ENCODE measurements around the gene SYT5. TPM values are rescaled to one million over a fixed set of nuclear protein-coding genes. Genes with fewer than 3 reads are reported as not detected.

The SYT5 gene
- total RNA-seq, 1 donor from 2014 or later: 0.29 TPM

DNA sequence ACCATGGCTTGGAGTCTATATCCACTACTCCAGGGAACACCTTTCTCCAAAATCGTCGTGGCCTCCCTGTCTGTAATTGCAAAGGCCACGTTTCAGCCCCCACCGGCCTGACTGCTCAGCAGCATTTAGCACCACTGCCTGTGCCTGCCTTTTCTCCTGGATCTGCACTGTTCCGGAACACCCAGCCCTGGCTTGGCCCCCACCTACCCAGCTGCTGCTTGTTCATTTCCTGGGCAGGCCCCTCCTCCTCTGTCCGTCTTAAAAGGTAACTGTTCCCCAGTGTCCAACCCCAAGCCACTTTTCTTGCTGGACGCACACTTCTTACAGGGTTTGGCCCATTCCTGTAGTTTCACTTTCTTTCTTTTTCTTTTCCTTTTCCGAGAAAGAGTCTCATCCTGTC is 8.5 kb upstream of the SYT5 start:
- DNase-seq (ENCODE audit: low read depth): no peak
- peak overlapping the region; percentile 8 for H3K4me3 ChIP-seq (ENCODE audit: low read depth, low read length)
- TF ChIP-seq, protein P1, sequence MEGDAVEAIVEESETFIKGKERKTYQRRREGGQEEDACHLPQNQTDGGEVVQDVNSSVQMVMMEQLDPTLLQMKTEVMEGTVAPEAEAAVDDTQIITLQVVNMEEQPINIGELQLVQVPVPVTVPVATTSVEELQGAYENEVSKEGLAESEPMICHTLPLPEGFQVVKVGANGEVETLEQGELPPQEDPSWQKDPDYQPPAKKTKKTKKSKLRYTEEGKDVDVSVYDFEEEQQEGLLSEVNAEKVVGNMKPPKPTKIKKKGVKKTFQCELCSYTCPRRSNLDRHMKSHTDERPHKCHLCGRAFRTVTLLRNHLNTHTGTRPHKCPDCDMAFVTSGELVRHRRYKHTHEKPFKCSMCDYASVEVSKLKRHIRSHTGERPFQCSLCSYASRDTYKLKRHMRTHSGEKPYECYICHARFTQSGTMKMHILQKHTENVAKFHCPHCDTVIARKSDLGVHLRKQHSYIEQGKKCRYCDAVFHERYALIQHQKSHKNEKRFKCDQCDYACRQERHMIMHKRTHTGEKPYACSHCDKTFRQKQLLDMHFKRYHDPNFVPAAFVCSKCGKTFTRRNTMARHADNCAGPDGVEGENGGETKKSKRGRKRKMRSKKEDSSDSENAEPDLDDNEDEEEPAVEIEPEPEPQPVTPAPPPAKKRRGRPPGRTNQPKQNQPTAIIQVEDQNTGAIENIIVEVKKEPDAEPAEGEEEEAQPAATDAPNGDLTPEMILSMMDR (conservative IDR thresholded peaks at IDR 0.05; ENCODE audit: low read depth, low read length): no peak

DNA sequence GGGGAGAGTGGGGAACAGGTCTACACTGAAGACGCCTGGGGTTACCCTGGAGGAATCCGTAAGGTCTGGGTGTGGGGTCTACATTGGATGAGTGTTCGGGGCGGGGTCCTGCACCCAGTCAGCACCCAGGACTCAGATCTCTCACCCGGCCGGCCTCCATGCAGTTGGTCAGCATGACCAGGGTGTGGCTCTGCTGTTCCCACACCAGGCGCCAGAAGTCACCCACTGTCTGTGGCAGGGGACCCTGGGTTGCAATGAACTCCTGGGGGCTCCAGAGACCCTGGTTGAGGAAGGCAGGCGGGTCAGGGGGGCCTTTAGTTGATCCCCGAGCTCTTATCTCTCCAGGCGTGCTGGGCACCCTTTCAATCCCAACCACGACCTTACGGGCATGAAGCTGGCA is 6.0 kb upstream of the SYT5 start:
- H3K4me3 ChIP-seq (ENCODE audit: low read depth, low read length): no peak overlapping the region
- TF ChIP-seq, protein P1 (conservative IDR thresholded peaks at IDR 0.05; ENCODE audit: low read depth, low read length): no peak
- no peak for DNase-seq (ENCODE audit: low read depth)

DNA sequence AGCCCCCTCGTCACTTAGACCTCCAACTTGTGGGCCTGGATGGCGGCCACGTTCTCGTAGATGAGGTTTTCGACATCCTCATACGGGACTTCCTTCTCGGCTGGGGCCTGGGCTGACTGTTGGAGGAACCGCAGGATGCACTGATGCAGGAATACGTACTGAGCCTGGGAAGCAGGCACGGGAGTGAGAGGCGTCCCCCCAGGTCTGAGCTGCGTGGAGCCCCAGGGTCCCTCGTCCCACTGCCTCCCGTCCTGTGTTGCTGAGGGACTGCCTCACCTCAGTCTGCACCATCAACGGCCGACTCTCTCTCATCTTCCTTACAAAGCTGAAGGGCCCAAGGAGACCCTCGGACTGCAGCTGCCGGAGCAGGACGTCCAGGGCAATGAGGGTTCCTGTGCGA is 1.7 kb upstream of the SYT5 start:
- TF ChIP-seq, protein P1 (conservative IDR thresholded peaks at IDR 0.05; ENCODE audit: low read depth, low read length): no peak
- H3K4me3 ChIP-seq (ENCODE audit: low read depth, low read length): no peak overlapping the region
- DNase-seq (ENCODE audit: low read depth): no peak

DNA sequence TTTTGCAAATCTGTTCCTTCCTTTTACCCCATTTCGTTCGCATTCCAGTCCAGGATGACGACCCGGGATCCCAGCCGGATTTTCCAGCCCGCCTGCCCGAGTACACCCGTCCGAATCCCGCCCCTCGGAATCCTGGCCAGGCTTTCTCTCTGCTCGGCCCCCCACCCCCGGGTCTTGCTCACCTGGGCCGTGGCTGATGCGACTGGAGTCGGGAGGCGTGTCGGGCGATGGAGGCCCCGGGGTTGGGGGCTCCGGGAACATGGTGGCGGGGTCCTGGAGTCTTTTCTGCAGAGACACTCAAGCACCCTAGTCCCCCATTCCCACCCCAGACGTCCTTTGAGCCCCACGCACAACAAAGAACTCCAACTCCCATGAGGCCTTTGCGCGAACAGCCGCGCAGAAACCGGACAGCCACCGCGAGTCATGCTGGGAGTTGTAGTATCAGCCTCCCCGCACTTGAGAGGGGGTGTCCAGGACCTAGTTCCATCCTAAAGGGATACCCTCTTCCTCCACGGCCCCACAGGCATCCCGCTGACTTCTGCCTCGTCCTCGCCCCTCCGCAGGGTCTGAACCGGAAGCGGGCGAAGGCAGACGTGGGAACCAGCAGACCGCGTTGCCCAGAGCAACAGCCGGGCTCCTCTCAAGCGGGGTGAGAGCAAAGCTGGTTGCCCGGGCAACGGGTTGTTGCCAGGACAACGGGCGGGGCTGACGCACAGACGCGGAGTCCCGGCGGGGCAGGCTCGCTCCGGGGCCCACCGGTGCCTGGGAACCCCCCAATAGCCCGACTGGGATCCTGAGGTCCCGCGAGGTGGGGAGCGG is 1.1 kb downstream of the SYT5 start:
- DNase-seq (ENCODE audit: low read depth): no peak
- TF ChIP-seq, protein P1 (conservative IDR thresholded peaks at IDR 0.05; ENCODE audit: low read depth, low read length): no peak
- peak overlapping the region; percentile 40 for H3K4me3 ChIP-seq (ENCODE audit: low read depth, low read length)

DNA sequence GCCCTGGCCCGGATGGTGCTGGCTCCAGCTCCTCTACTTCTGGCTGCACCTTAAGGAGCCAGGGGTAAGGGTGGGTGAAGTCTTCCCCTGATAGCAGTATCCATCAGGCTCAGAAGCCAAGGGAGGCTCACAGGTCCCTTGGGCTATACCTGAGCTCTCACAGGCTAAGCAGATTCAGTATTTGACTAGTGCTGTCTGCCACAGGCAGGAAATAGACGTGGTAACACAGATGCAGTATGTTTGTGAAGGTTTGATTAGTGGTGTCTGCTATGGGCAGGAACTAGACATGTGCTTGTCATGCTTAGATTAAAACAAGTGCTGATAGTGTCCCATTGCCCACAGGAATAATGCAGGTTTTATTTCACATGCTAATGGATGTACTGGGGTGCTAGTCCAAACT is 4.0 kb downstream of the SYT5 start:
- TF ChIP-seq, protein P1 (conservative IDR thresholded peaks at IDR 0.05; ENCODE audit: low read depth, low read length): no peak
- H3K4me3 ChIP-seq (ENCODE audit: low read depth, low read length): no peak overlapping the region
- no peak for DNase-seq (ENCODE audit: low read depth)

DNA sequence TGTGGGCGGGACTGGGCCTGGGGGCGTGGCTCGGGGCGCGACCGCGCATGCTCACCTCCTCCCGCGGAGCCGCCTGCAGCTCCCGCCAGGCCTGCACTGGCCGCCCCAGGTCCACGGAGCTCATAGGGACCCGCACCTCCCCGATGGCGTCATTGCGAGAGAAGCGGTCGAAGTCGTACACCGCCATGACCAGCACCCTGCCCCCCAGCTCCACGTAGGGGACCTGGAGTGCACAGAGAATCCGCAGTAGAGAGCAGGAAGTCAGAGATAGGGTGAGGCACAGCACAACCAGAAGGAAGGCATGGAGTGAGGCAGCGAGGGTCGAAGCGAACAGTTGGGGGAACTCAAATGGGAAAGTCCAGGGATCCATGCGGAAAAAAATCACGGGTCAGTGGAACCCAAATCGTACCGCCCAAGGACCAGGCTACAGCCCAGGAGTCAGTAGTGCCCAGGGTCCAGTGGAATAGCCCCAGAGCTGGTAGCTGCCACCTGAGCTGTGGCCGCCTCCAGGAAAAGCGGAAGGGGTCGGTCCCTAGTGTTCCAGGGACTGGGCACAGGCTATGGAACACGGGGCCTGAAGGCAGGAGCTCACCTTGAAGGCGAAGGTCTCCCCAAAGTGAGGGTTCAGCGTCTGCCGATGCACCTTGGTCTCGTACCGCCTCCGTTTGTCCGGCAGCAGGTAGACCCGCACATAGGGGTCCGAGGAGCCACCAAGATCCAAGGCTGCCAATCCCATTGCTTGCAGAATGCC is 4.8 kb downstream of the SYT5 start:
- DNase-seq (ENCODE audit: low read depth): no peak
- H3K4me3 ChIP-seq (ENCODE audit: low read depth, low read length): no peak overlapping the region
- TF ChIP-seq, protein P1 (conservative IDR thresholded peaks at IDR 0.05; ENCODE audit: low read depth, low read length): no peak

All from epithelial cell of proximal tubule (primary cell).